Mucosa of descending colon (tissue), 3 donors: ENCODE measurements around the gene RNF166. TPM values are rescaled to one million over a fixed set of nuclear protein-coding genes. Genes with fewer than 3 reads are reported as not detected.

Experiments used
- ATAC-seq: fragments of 200-7000 bp; cut with Tn5 transposase; one replicate; pipeline ENCODE4 v1.9.1; 2020; ENCODE audit warnings: mild to moderate bottlenecking, moderate library complexity
- DNase-seq, 3 donors: peaks; one replicate each; pipeline ENCODE4 v3.0.0-alpha.2; 2020
- H3K36me3 ChIP-seq: fragments of 200-600 bp; one replicate; pipeline ENCODE4 v1.8.0; 2021; ENCODE audit warnings: low read depth, mild to moderate bottlenecking
- H3K4me1 ChIP-seq: fragments of 200-600 bp; one replicate; pipeline ENCODE4 v1.8.0; 2021; ENCODE audit warnings: low read depth, mild to moderate bottlenecking
- H3K4me3 ChIP-seq: fragments of 200-600 bp; one replicate; pipeline ENCODE4 v1.8.0; 2021; ENCODE audit warnings: mild to moderate bottlenecking
- H3K9me3 ChIP-seq: fragments of 200-600 bp; one replicate; pipeline ENCODE4 v1.8.0; 2021; ENCODE audit warnings: mild to moderate bottlenecking
- CTCF ChIP-seq: fragments of 200-600 bp; IDR thresholded peaks from one replicate; pipeline ENCODE4 v1.8.0; 2022; ENCODE audit warnings: antibody characterized with exemption, mild to moderate bottlenecking
- intact Hi-C, 2 donors: fragments of 100-400 bp; cut with DNase I in 1 of 2; cut with micrococcal nuclease in 1 of 2; formaldehyde crosslinking; loops; one replicate each; pipeline versions ENCODE4 v1.11.0 to v1.11.1; 2022; cut with DNase I, micrococcal nuclease
- total RNA-seq, 3 donors: library from RNA; stranded (reverse); fragmentation: NEBNext Ultra II Directional in 2 of 3; extraction: Animal tissue kit (Norgen Biotek cat#: 25700) in 2 of 3; gene quantifications; one replicate each; pipeline versions ENCODE4 v1.2.1 to v1.2.4, GENCODE V29; 2021 to 2023
- donor health status: DM: no; HTN: no; CAD: no; lungs with moderate emphysema.
- donor health status: DM: no; HTN: no; CAD: no.
- donor health status: DM: no; HTN: yes; CAD: no.

The RNF166 gene
- total RNA-seq, 3 donors from 2014 or later = 9.5 to 22.8 (median 15.1) TPM

- ATAC-seq (no peak), DNase-seq (no peak)
- no peaks in the 10 kb centered on the region for H3K36me3 ChIP-seq
- TF ChIP-seq CTCF = no peak
- no peaks in the 10 kb centered on the region for H3K9me3 ChIP-seq
- intact Hi-C loops = no loop called here
- peaks cover 9% of the 10 kb centered on the region for H3K4me1 ChIP-seq
- no peak overlapping the region for H3K4me3 ChIP-seq
These were observed 44.7 kb downstream of the RNF166 start for GRCh38 chr16:88661468-88661867.

- intact Hi-C loops = no loop called here
- no peak overlapping the region for H3K4me3 ChIP-seq
- no peak for ATAC-seq
- H3K4me1 ChIP-seq = peaks cover 9% of the 10 kb centered on the region
- TF ChIP-seq CTCF = no peak
- DNase-seq = no peak
- H3K9me3 ChIP-seq = no peaks in the 10 kb centered on the region
- no peaks in the 10 kb centered on the region for H3K36me3 ChIP-seq
These were observed 47.0 kb downstream of the RNF166 start for GRCh38 chr16:88659160-88659559.

- no peak for TF ChIP-seq CTCF
- Histone ChIP-seq H3K4me1 (peaks cover 6% of the 10 kb centered on the region), H3K36me3 (no peaks in the 10 kb centered on the region), H3K9me3 (no peaks in the 10 kb centered on the region), H3K4me3 (no peak overlapping the region)
- intact Hi-C loops = no loop called here
- ATAC-seq (no peak), DNase-seq (no peak)
These were observed 47.5 kb downstream of the RNF166 start for GRCh38 chr16:88658714-88659113.

- Histone ChIP-seq H3K4me3 (no peak overlapping the region), H3K9me3 (no peaks in the 10 kb centered on the region), H3K4me1 (peaks cover 6% of the 10 kb centered on the region), H3K36me3 (no peaks in the 10 kb centered on the region)
- ATAC-seq = no peak
- no peak for DNase-seq
- TF ChIP-seq CTCF = no peak
- intact Hi-C loops = no loop called here
These were observed 48.8 kb downstream of the RNF166 start for GRCh38 chr16:88657371-88657770.

GRCh38 chr16:88656291-88656980 is 49.8 kb downstream of the RNF166 start:
- DNase-seq (no peak), ATAC-seq (no peak)
- TF ChIP-seq CTCF = no peak
- H3K36me3 ChIP-seq = no peaks in the 10 kb centered on the region
- H3K9me3 ChIP-seq = no peaks in the 10 kb centered on the region
- H3K4me3 ChIP-seq = no peak overlapping the region
- H3K4me1 ChIP-seq = peaks cover 8% of the 10 kb centered on the region
- intact Hi-C loops = no loop called here
